ENCODE measurements around the gene TRAF6. TPM values are rescaled to one million over a fixed set of nuclear protein-coding genes. Genes with fewer than 3 reads are reported as not detected.

TRAF6 gene
- total and polyA plus RNA-seq, 9 of the 15 experiments (the other 6 are each of a cell fraction or from before 2014, with no cell fraction given): 2.0 to 13.1 (median 8.2) TPM

DNA sequence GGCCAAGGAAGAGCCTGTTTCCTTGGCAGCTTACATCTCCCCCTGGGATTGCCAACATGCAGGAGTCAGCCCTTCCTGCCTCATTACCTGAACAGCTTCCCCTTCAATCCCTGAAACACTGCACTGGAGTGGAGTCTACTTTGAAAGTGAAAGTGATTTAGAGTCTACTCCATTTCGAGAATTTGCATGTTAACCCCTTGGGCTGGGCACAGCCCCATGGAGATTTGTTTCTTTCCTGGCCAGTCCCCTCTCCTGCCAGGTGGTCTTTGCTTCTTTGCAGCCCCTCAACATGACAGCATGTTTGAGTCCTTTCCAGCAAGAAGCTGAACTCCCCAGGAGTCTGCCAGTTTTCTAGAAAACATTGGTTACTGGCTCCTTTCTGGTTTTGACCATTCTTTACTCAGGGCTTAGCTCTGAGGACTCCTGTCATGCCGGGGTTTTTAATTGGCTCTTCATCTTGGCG lies 59.9 kb downstream of the TRAF6 start (continued):
- no peak for TF ChIP-seq PTTG1 (tag; IDR thresholded peaks at IDR 0.05; ENCODE audit: low read depth)
- no peak for TF ChIP-seq KDM5B (IDR thresholded peaks at IDR 0.05; ENCODE audit: insufficient replicate concordance, low read depth, low read length)
- no peak for TF ChIP-seq MCM2 (IDR thresholded peaks at IDR 0.05; ENCODE audit: low read depth)
- no peak for TF ChIP-seq NR1H2 (CRISPR knock-in tag; IDR thresholded peaks at IDR 0.05)
- TF ChIP-seq, protein P1, sequence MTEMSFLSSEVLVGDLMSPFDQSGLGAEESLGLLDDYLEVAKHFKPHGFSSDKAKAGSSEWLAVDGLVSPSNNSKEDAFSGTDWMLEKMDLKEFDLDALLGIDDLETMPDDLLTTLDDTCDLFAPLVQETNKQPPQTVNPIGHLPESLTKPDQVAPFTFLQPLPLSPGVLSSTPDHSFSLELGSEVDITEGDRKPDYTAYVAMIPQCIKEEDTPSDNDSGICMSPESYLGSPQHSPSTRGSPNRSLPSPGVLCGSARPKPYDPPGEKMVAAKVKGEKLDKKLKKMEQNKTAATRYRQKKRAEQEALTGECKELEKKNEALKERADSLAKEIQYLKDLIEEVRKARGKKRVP (CRISPR knock-in tag; IDR thresholded peaks at IDR 0.05): no peak

DNA sequence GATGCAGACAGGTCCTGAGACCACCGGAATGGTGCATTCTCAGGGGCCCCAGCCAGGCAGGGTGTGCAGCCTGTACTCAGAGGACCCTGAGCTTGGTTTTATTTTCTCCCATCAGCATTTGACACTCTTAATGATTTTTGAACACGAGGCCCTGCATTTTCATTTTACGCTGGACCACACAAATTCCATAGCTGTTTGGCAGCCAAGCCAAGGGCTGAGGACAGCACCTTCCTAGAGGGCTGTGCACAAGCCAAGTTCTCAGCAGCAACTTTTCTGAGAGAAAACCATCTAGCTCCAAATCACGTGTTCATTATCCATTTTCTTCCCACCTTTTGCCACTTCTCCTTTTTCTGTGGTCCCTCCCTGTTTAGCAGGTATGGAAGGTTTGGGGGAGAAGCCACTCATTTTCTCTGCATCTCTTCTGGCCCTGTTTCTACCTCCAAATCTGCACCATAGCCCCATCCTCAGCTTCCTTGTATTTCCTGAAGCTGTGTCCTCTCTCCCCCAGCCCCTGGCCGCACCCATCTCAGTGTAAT lies 60.4 kb downstream of the TRAF6 start:
- peaks cover 2 to 13% of the 10 kb centered on the region in 2 experiments; a peak in 3 of 5 replicates for H3K4me1 ChIP-seq (replicated peaks in 1 of 2; ENCODE audit: control insufficient read depth in 2 of 2, insufficient read depth in 2 of 2, low read length in 2 of 2)
- no peaks in the 10 kb centered on the region for H3K79me2 ChIP-seq (ENCODE audit: control insufficient read depth, insufficient read depth, low read length)
- H3K9me3 ChIP-seq (replicated peaks; ENCODE audit: control insufficient read depth, insufficient read depth, low read depth, low read length): no peaks in the 10 kb centered on the region
- H3K36me3 ChIP-seq (ENCODE audit: control insufficient read depth, insufficient read depth, low read length): no peaks in the 10 kb centered on the region
- H2AFZ ChIP-seq (ENCODE audit: low read depth, low read length): no peak overlapping the region
- H4K20me1 ChIP-seq (replicated peaks; ENCODE audit: control insufficient read depth, insufficient read depth, low read length): no peaks in the 10 kb centered on the region
- no TSS peak for BruUV-seq (replicated peaks)
- 2% methylated on average over 5 of the region's 5 CpGs for WGBS (ENCODE audit: insufficient coverage, low coverage, missing lambda C conversion rate)
- TF ChIP-seq SMAD3 (CRISPR knock-in tag; conservative IDR thresholded peaks at IDR 0.05) (no peak), ZBTB1 (CRISPR knock-in tag; IDR thresholded peaks at IDR 0.05; ENCODE audit: borderline replicate concordance, low read depth) (no peak), ELF1 (tag; IDR thresholded peaks at IDR 0.05) (no peak), HNRNPH1 (optimal IDR thresholded peaks at IDR 0.05; ENCODE audit: low read depth, low read length) (no peak), ZNF239 (CRISPR knock-in tag; IDR thresholded peaks at IDR 0.05) (no peak), SPI1 (IDR thresholded peaks at IDR 0.05; ENCODE audit: borderline replicate concordance, low read depth, low read length) (peak; percentile 70; the same call in 1 of the 2 replicates), ESRRA (IDR thresholded peaks at IDR 0.05; ENCODE audit: borderline replicate concordance, low read depth) (no peak)
- DNase-seq (ENCODE audit: extremely low read depth in 1 of 4, low spot score in 3 of 4) (no peak), FAIRE-seq (no peak), ATAC-seq (no peak)
- no peaks in the 10 kb centered on the region for H3K9me1 ChIP-seq (ENCODE audit: control insufficient read depth, insufficient read depth, low read length)
- no peak overlapping the region for H3K27ac ChIP-seq (ENCODE audit: extremely low read depth, low read depth, low read length)
- POLR2A ChIA-PET: no interaction called here
- CTCF ChIA-PET (ENCODE audit: low intra/inter-chr PET ratio): no interaction called here
- in situ Hi-C loops (cut with MboI) (no loop called here), intact Hi-C loops (cut with micrococcal nuclease) (no loop called here)
- peaks cover 4 to 42% of the 10 kb centered on the region in 2 experiments; a peak in 4 of 5 replicates for H3K27me3 ChIP-seq (ENCODE audit: control insufficient read depth in 2 of 2, insufficient read depth in 2 of 2, low read length in 2 of 2)
- no peak overlapping the region for H3K4me2 ChIP-seq (ENCODE audit: insufficient read depth, low read length)
- no peak overlapping the region for H3K9ac ChIP-seq (ENCODE audit: insufficient read depth in 1 of 2, low read depth in 2 of 2, low read length in 2 of 2)
- H3K4me3 ChIP-seq: no peak overlapping the region
